Type B pancreatic cell (in vitro differentiated cells): ENCODE results near the gene ZNF689. TPM values are rescaled to one million over a fixed set of nuclear protein-coding genes. Genes with fewer than 3 reads are reported as not detected.
"Not testable (repeated sequence)": the region's sequence is repeated elsewhere in the genome, so short reads cannot be mapped to it uniquely, and the experiment has no call there.

Source experiments
- DNase-seq: peaks from one replicate; pipeline ENCODE4 v3.0.0; 2021; ENCODE audit warnings: mixed read lengths; ENCODE audit not compliant: unreplicated experiment; ENCODE audit errors: extremely low spot score
- H3K27ac Mint-ChIP-seq: 2 replicates; pipeline ENCODE4 v1.8.0; 2021; ENCODE audit warnings: mild to moderate bottlenecking, mixed read lengths
- H3K27me3 Mint-ChIP-seq: 2 replicates; pipeline ENCODE4 v1.8.0; 2021; ENCODE audit warnings: mixed read lengths
- H3K36me3 Mint-ChIP-seq: 2 replicates; pipeline ENCODE4 v1.8.0; 2021; ENCODE audit warnings: mixed read lengths
- H3K4me1 Mint-ChIP-seq: one replicate; pipeline ENCODE4 v1.8.0; 2021; ENCODE audit warnings: mixed read lengths; ENCODE audit not compliant: unreplicated experiment
- H3K4me3 Mint-ChIP-seq: 2 replicates; pipeline ENCODE4 v1.8.0; 2021; ENCODE audit warnings: mild to moderate bottlenecking, mixed read lengths
- H3K9me3 Mint-ChIP-seq: 2 replicates; pipeline ENCODE4 v1.8.0; 2021; ENCODE audit warnings: mixed read lengths
- CTCF ChIP-seq: fragments of 200-600 bp; sonication (generic); conservative IDR thresholded peaks from 2 replicates; pipeline ENCODE4 v1.5.0; 2021; ENCODE audit warnings: antibody characterized with exemption, mild to moderate bottlenecking
- total RNA-seq: library from RNA; stranded (reverse); gene quantifications from 2 replicates; pipeline ENCODE4 v1.2.1, GENCODE V29; 2021; ENCODE audit warnings: low replicate concordance

The ZNF689 gene
- total RNA-seq, 1 donor from 2014 or later: 14.9 TPM

DNA sequence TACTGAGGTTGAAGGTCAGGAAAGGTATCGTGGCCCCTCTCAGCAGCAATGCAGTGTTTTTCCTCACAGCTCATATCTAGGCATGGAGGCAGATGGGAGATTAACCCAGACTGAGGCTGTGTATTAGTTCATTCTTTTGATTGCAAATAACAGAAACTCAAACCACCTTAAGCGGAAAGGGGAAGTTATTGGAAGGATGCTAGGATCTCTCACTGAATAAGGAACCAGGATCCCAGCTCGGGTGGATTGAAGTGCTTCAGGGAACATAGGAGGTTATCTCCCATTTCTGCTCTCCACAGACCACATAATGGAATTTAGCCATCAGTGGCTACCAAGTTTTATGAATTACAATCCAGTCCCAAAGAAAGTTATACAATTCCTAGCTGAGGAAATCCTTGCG lies 8.2 kb downstream of the ZNF689 start:
- Mint-ChIP-seq H3K4me1 (peaks cover 11% of the 10 kb centered on the region), H3K36me3 (peaks cover 10% of the 10 kb centered on the region), H3K4me3 (no peak overlapping the region), H3K27ac (no peak overlapping the region), H3K27me3 (no peaks in the 10 kb centered on the region), H3K9me3 (no peaks in the 10 kb centered on the region)
- no peak for TF ChIP-seq CTCF
- DNase-seq: no peak

- H3K36me3 Mint-ChIP-seq: peaks cover 10% of the 10 kb centered on the region
- no peak for TF ChIP-seq CTCF
These were observed 9.3 kb downstream of the ZNF689 start for GRCh38 chr16:30600929-30601328.

DNA sequence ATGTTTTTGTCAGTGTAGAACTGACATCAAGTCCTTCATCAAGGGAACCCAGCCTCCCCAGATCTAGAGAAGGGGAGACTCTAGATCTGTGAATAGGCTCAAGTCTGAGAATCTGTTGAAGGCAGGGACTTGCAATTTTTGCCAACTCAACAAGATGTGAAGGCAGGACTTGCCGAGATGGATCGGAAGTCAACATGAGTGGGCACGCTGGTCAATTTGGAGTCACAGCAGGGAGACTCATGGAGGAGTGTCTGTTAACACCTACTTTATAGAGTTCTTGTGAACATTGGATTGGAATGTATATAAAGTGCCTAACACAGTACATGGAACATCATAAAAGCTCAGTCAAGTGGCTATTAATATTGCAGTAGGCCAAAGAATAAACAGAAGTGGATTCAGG lies 10.0 kb downstream of the ZNF689 start:
- H3K27ac Mint-ChIP-seq: no peak overlapping the region
- no peak for DNase-seq
- TF ChIP-seq CTCF: no peak
- H3K27me3 Mint-ChIP-seq: no peaks in the 10 kb centered on the region
- peaks cover 11% of the 10 kb centered on the region for H3K4me1 Mint-ChIP-seq
- no peak overlapping the region for H3K4me3 Mint-ChIP-seq
- H3K36me3 Mint-ChIP-seq: peaks cover 10% of the 10 kb centered on the region
- H3K9me3 Mint-ChIP-seq: no peaks in the 10 kb centered on the region

More at GRCh38 chr16:30600929-30601328, 9.3 kb downstream of the ZNF689 start:
- no peak for DNase-seq
- Mint-ChIP-seq H3K27me3 (no peaks in the 10 kb centered on the region), H3K4me1 (peaks cover 11% of the 10 kb centered on the region), H3K27ac (no peak overlapping the region), H3K4me3 (no peak overlapping the region), H3K9me3 (no peaks in the 10 kb centered on the region)

DNA sequence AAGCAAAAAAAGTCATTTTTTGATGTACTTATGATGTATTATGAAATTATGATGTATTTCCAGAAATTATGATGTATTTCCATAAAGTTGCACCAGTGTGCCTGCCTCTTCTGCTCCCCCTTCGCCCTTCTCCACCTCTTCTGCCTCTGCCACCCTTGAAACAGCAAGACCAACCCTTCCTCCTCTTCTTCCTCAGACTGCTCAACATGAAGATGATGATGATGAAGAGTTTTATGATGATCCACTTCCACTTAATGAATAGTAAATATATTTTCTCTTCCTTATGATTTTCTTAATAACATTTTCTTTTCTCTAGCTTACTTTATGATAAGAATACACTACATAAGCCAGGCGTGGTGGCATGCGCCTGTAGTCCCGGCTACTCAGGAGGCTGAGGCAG lies 17.3 kb downstream of the ZNF689 start:
- DNase-seq: no peak
- TF ChIP-seq CTCF: no peak
- H3K27ac Mint-ChIP-seq: no peak overlapping the region
- no peaks in the 10 kb centered on the region for H3K27me3 Mint-ChIP-seq
- peaks cover 2% of the 10 kb centered on the region for H3K4me1 Mint-ChIP-seq
- peaks cover 2% of the 10 kb centered on the region for H3K36me3 Mint-ChIP-seq
- H3K9me3 Mint-ChIP-seq: no peaks in the 10 kb centered on the region
- H3K4me3 Mint-ChIP-seq: no peak overlapping the region

GRCh38 chr16:30590869-30591268 lies 19.3 kb downstream of the ZNF689 start:
- not testable (repeated sequence) for H3K27me3 Mint-ChIP-seq, H3K36me3 Mint-ChIP-seq, H3K9me3 Mint-ChIP-seq, H3K4me3 Mint-ChIP-seq, DNase-seq, H3K27ac Mint-ChIP-seq
- H3K4me1 Mint-ChIP-seq: peaks cover 11% of the 10 kb centered on the region

DNA sequence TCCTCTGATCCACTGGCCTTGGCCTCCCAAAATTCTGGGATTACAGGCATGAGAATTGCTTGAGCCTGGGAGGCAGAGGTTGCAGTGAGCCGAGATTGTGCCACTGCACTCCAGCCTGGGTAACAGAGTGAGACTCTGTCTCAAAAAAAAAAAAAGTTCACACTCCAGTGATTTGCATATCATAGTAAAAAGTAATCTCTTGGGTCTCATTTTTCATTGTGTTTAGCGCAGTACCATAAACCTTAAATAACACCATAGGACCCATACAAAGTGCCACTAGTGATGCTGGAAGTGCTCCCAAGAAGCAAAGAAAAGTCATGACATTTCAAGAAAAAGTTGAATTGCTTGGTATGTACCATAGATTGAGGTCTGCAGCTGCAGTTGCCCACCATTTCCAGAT lies 20.6 kb downstream of the ZNF689 start:
- not testable (repeated sequence) for H3K27me3 Mint-ChIP-seq, DNase-seq, H3K9me3 Mint-ChIP-seq, H3K27ac Mint-ChIP-seq, H3K4me3 Mint-ChIP-seq
- Mint-ChIP-seq H3K36me3 (peaks cover 12% of the 10 kb centered on the region), H3K4me1 (peaks cover 16% of the 10 kb centered on the region)

- H3K9me3 Mint-ChIP-seq: peaks cover 4% of the 10 kb centered on the region
- H3K36me3 Mint-ChIP-seq: peaks cover 12% of the 10 kb centered on the region
- no peak overlapping the region for H3K27ac Mint-ChIP-seq
- peaks cover 16% of the 10 kb centered on the region for H3K4me1 Mint-ChIP-seq
- H3K4me3 Mint-ChIP-seq: no peak overlapping the region
- H3K27me3 Mint-ChIP-seq: no peaks in the 10 kb centered on the region
- TF ChIP-seq CTCF: no peak
- DNase-seq: no peak
These were observed 21.5 kb downstream of the ZNF689 start for GRCh38 chr16:30588651-30589050.
